HG02678 (cell line): ENCODE measurements around the gene ASGR2.
"Not testable (repeated sequence)": the region's sequence is repeated elsewhere in the genome, so short reads cannot be mapped to it uniquely, and the experiment has no call there.

Experiments used
- ATAC-seq: cut with Tn5 transposase; IDR thresholded peaks from one replicate; pipeline ENCODE4 v1.9.1; 2021; ENCODE audit warnings: mild to moderate bottlenecking, moderate library complexity; ENCODE audit not compliant: unreplicated experiment

The ASGR2 gene

GRCh38 chr17:7101531-7101930, 13.1 kb downstream of the ASGR2 start:
- ATAC-seq: no peak

- ATAC-seq: not testable (repeated sequence)
Observed at GRCh38 chr17:7100641-7101379, 13.8 kb downstream of the ASGR2 start.

DNA sequence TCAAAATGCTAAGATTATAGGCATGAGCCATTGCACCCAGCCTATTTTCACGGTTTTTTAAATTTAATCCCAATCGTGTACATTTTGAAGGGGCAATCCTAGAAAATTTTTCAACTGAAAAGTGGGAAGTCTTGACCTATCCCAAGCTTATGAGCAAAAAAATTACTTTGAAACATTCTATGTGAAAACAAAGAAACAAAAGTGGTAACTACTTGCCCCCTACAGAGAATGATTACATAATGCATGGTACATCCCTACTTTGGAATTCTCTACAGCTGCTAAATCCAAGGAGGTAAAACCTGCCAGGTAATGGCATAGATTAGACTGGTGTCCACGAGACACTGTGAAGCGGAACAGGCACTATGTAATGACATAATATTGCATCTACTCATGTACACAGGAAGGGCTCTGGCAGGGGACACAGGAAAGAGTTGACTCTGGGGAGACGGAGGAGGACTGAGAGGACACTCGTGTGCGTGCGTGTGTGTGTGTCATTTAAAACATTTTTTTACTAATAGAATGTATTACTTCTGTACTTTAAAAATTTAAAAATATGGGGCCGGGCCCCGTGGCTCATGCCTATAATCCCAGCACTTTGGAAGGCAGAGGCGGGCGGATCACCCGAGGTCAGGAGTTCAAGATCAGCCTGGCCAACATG, 15.7 kb downstream of the ASGR2 start:
- no peak for ATAC-seq

DNA sequence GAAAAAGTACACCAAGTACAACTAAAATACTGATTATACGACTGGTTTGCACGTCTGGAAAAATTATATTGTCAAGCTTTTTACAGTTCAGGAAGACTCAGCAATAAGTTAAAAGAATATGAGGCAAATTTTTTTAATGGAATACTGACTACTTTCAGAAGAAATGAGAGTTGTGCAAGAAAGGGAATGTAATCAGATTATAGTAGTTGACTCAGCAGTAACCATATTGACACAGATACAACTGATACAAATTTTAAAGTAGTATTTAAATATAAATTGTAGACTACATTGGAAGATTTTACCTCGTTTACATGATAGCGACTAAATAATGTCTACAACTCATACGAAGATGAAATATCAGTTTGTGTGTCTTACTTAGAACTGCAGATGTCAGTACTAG, 16.7 kb downstream of the ASGR2 start:
- no peak for ATAC-seq

- ATAC-seq: no peak
Observed at GRCh38 chr17:7095625-7096024, 19.0 kb downstream of the ASGR2 start.

GRCh38 chr17:7094652-7095019, 20.0 kb downstream of the ASGR2 start:
- no peak for ATAC-seq

GRCh38 chr17:7091311-7092005, 23.2 kb downstream of the ASGR2 start:
- ATAC-seq: not testable (repeated sequence)

DNA sequence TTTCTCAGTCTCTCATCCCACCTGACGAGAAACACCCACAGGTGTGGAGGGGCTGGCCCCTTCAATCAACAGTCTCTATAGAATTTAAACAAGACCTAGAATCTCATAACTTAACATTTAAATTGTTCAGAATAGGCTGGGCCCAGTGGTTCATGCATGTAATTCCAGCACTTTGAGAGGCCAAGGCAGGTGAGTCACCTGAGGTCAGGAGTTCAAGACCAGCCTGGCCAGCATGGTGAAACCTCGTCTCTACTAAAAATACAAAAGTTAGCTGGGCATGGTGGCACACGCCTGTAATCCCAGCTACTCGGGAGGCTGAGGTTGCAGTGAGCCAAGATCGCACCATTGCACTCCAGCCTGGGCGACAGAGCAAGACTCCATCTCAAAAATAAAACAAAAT, 25.1 kb downstream of the ASGR2 start:
- ATAC-seq: not testable (repeated sequence)

GRCh38 chr17:7088442-7088841, 26.2 kb downstream of the ASGR2 start:
- ATAC-seq: not testable (repeated sequence)

- ATAC-seq: no peak
Observed at GRCh38 chr17:7084088-7084487, 30.5 kb downstream of the ASGR2 start.

GRCh38 chr17:7083592-7083991, 31.0 kb downstream of the ASGR2 start:
- ATAC-seq: no peak

DNA sequence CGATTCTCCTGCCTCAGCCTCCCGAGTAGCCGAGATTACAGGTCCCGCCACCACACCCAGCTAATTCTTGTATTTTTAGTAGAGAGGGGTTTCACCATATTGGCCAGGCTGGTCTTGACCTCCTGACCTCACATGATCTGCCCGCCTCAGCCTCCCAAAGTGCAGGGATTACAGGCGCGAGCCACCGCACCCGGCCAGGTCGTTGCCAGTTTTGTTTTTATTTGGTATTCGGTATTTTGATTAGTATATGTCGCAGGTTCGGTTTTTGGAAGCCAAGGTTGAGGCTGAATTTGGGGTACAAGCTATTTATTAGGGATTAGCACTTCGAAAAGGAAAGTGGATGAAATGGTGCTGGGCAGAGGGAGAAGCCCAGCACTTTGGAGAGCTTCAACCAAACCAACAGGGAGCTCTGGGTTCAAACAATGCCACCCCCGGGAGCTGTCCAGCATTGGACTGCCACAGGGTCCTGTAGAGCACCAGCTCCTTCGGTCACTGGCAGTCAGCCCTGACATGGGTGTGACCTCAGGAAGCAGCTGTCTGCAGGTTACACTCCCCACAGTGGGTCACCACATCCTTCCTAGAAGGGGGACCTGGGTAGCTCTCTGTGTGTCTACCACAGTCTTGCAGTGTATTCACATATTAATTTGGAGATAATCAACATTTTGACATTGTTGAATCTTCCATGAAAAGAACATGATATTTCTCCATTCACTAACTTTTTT, 33.1 kb downstream of the ASGR2 start:
- no peak for ATAC-seq

- ATAC-seq: no peak
Observed at GRCh38 chr17:7080456-7081041, 34.1 kb downstream of the ASGR2 start.

DNA sequence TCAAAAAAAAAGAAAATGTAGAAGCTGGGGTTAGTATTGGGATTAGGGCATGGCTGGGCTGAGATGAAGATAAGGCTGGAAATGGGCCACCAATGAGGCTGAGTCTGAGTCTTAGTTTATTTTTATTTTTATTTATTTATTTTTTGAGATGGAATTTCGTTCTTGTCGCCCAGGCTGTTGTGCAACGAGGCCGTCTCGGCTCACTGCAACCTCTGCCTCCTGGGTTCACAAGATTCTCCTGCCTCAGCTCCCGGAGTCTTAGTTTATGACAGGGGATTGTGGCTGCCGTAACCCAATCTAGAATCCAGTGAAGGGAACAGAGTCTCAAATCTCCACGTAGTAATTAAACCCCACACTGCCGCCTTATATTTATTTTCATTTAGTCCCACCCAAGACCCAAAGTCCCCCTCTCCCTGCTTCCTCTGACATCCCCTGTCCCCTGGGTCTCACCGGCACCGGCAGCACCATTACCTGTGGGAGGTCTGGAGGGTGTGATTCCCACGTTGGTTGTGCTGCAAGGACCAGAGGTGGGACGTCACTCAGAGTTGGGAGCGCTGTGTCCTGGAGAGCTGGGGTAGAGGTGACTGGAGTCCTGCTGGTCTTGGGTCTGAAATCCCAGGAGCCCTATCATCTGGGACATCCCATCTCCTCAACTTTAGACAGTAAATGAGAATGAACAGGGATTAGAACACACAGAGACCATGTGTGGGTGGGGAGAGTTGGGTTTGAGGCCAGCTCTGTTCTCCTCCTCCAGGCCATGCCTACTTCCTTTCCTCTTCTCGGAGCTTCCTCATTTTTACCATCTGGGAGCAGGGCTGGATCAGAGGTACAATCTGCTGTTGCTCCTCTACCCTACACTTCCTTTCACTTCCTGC, 34.8 kb downstream of the ASGR2 start, which contains the start of gene CLEC10A:
TSS of gene CLEC10A (minus strand) at position 671 of the 875 bp plus-strand sequence. CDS start 1,439 bp downstream, outside the sequence.
- no peak for ATAC-seq

- no peak for ATAC-seq
Observed at GRCh38 chr17:7078711-7079110, 35.9 kb downstream of the ASGR2 start.

DNA sequence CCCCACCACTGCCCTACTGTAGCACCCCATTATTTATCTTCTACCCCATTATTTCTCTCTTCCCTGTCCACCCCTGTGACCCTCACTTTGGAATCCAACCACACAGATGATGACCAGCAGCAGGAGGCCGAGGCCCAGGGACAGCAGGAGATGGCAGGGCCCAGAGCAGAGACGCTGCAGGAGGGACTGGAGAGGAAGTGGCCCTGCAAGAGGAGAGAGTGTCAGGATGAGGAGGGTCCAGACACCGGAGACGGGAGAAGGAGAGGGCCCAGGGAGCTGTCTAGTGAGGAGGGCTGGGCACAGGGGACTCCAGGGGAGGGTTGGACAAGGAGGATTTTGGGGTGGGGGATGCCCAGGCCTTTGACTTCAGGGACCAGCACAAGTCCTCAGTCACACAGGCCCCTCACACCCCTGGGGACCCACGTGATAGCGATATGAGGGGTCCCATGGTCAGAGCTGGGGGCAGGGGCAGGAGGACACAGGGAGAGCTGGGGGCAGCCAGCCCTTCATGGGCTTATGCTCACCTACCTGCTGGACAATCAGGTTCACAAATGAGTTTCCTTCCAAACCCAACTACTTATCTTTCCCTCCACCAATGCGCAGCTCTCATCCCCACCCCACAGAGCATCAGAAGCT, 36.6 kb downstream of the ASGR2 start:
- no peak for ATAC-seq

DNA sequence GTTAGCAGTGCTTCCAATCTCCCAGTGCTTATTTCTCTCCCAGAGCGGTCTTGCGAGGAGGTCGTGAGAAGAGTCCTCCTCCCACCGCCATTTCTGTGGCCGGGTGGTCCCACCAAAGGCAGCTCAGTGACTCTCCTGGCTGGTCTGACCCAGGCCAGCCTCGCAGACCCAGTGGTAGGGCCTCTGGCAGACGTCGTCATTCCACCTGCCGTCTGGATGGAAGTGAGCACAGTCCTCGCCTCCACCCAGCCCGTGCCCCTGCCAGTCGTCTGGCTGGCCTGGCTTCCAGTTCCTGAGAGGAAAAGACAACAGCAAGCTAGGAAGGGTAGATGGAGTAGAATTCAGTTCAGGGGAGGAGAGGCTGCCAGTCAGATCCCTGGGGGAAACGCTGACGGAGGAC, 39.7 kb downstream of the ASGR2 start:
- ATAC-seq: no peak

DNA sequence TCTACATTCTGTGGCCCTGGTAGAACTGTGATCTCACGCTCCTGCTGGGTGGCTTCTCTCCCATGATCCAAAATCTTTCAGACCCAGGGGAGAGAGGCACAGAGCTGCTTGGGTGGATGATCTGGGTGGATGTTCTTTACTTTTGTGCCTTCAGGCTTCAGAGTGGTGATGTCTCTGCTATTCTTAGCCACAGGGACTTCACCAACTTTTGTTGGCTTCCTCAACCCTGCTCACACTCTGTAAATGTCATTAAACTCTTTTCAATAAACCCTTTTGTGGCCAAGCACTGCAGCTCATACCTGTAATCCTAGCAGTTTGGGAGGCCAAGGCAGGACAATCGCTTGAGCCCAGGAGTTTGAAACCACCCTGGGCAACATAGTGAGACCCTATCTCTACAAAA, 42.2 kb downstream of the ASGR2 start:
- no peak for ATAC-seq

GRCh38 chr17:7070712-7071111, 43.9 kb downstream of the ASGR2 start:
- no peak for ATAC-seq
